Activated CD8-positive, alpha-beta memory T cell treated with anti-CD3 and anti-CD28 coated beads for 48 hours (primary cell): Measurements from ENCODE around the gene SLC4A9.
"Not testable (repeated sequence)": the region's sequence is repeated elsewhere in the genome, so short reads cannot be mapped to it uniquely, and the experiment has no call there.

Experiments
- DNase-seq, 3 experiments: peaks; one replicate each; pipeline ENCODE4 v3.0.0-alpha.2; 2020; ENCODE audit warnings: low read depth in 2 of 3, low spot score in 2 of 3

The SLC4A9 gene

GRCh38 chr5:140337880-140338279 lies 22.1 kb upstream of the SLC4A9 start:
- no peak for DNase-seq

GRCh38 chr5:140338336-140338735 lies 21.7 kb upstream of the SLC4A9 start:
- no peak for DNase-seq

GRCh38 chr5:140338908-140339307 lies 21.1 kb upstream of the SLC4A9 start:
- no peak for DNase-seq

GRCh38 chr5:140339636-140340035 lies 20.4 kb upstream of the SLC4A9 start:
- DNase-seq, result no peak

- DNase-seq, result no peak
Measured at GRCh38 chr5:140340605-140341121, 19.3 kb upstream of the SLC4A9 start.

GRCh38 chr5:140341591-140341990 lies 18.4 kb upstream of the SLC4A9 start:
- DNase-seq, result no peak

GRCh38 chr5:140342287-140342686 lies 17.7 kb upstream of the SLC4A9 start:
- DNase-seq, result no peak

GRCh38 chr5:140342896-140343295 lies 17.1 kb upstream of the SLC4A9 start:
- no peak for DNase-seq

- DNase-seq, result not testable (repeated sequence)
Measured at GRCh38 chr5:140343849-140344248, 16.1 kb upstream of the SLC4A9 start.

GRCh38 chr5:140344683-140345423 lies 15.1 kb upstream of the SLC4A9 start:
- DNase-seq, result no peak

- no peak for DNase-seq
Measured at GRCh38 chr5:140345919-140346347, 14.1 kb upstream of the SLC4A9 start.

- DNase-seq, result no peak
Measured at GRCh38 chr5:140346348-140347221, 13.4 kb upstream of the SLC4A9 start, which contains the start of gene HBEGF. TSS of gene HBEGF (minus strand) at chr5:140346603. CDS start at chr5:140346328, 275 bp downstream.

- no peak for DNase-seq
Measured at GRCh38 chr5:140347360-140347759, 12.6 kb upstream of the SLC4A9 start.

GRCh38 chr5:140348104-140348503 lies 11.9 kb upstream of the SLC4A9 start:
- DNase-seq, result no peak

GRCh38 chr5:140349244-140349643 lies 10.8 kb upstream of the SLC4A9 start:
- DNase-seq, result no peak

- peak in 1 of 3 experiments; percentile 49 for DNase-seq
Measured at GRCh38 chr5:140351609-140352334, 8.2 kb upstream of the SLC4A9 start.

- DNase-seq, result no peak
Measured at GRCh38 chr5:140355546-140355945, 4.4 kb upstream of the SLC4A9 start.

- no peak for DNase-seq
Measured at GRCh38 chr5:140356853-140357725, 2.9 kb upstream of the SLC4A9 start.

GRCh38 chr5:140357726-140358093 lies 2.3 kb upstream of the SLC4A9 start:
- DNase-seq, result peak; percentile 38 to 56 (median 52)

- DNase-seq, result no peak
Measured at GRCh38 chr5:140358738-140359310, 1.2 kb upstream of the SLC4A9 start.
